ENCODE results near the gene PLEKHJ1.

DNA sequence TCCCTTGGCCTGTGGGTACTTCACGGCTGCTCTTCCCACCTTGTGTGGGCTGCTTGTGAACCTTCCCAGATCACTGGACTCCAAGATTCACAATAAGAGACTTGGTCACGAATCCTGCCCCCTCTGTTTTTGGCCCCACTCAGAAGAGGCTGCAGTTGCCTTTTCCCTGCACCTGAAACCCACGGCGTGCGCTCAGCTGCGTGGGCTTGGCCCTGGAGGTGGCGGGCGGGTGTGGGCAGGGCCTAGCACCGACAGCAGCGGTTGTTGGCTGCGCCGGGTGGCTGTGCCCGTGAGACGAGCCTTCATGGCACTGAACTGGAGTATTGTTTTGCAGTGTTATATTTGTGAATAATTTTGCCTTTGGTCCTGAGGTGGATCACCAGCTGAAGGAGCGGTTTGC, 33.8 kb downstream of the PLEKHJ1 start:
- TF ChIP-seq CTCF (IDR thresholded peaks at IDR 0.05) (no peak), TAF1 (IDR thresholded peaks at IDR 0.05; ENCODE audit: borderline replicate concordance, low read depth, low read length) (no peak), POLR2AphosphoS5 (IDR thresholded peaks at IDR 0.05; ENCODE audit: low read depth, low read length) (no peak), USF2 (IDR thresholded peaks at IDR 0.05; ENCODE audit: borderline replicate concordance, low read depth, low read length) (no peak), SIN3A (IDR thresholded peaks at IDR 0.05; ENCODE audit: borderline replicate concordance, low read depth, low read length) (no peak), RAD21 (IDR thresholded peaks at IDR 0.05; ENCODE audit: low read length) (no peak), RCOR1 (IDR thresholded peaks at IDR 0.05; ENCODE audit: low read length) (no peak), CHD2 (IDR thresholded peaks at IDR 0.05; ENCODE audit: low read length, partially characterized antibody) (no peak)
- TF ChIP-seq, protein P1, sequence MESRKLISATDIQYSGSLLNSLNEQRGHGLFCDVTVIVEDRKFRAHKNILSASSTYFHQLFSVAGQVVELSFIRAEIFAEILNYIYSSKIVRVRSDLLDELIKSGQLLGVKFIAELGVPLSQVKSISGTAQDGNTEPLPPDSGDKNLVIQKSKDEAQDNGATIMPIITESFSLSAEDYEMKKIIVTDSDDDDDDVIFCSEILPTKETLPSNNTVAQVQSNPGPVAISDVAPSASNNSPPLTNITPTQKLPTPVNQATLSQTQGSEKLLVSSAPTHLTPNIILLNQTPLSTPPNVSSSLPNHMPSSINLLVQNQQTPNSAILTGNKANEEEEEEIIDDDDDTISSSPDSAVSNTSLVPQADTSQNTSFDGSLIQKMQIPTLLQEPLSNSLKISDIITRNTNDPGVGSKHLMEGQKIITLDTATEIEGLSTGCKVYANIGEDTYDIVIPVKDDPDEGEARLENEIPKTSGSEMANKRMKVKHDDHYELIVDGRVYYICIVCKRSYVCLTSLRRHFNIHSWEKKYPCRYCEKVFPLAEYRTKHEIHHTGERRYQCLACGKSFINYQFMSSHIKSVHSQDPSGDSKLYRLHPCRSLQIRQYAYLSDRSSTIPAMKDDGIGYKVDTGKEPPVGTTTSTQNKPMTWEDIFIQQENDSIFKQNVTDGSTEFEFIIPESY (IDR thresholded peaks at IDR 0.05; ENCODE audit: borderline replicate concordance, low read depth): no peak
- TF ChIP-seq, protein P2, sequence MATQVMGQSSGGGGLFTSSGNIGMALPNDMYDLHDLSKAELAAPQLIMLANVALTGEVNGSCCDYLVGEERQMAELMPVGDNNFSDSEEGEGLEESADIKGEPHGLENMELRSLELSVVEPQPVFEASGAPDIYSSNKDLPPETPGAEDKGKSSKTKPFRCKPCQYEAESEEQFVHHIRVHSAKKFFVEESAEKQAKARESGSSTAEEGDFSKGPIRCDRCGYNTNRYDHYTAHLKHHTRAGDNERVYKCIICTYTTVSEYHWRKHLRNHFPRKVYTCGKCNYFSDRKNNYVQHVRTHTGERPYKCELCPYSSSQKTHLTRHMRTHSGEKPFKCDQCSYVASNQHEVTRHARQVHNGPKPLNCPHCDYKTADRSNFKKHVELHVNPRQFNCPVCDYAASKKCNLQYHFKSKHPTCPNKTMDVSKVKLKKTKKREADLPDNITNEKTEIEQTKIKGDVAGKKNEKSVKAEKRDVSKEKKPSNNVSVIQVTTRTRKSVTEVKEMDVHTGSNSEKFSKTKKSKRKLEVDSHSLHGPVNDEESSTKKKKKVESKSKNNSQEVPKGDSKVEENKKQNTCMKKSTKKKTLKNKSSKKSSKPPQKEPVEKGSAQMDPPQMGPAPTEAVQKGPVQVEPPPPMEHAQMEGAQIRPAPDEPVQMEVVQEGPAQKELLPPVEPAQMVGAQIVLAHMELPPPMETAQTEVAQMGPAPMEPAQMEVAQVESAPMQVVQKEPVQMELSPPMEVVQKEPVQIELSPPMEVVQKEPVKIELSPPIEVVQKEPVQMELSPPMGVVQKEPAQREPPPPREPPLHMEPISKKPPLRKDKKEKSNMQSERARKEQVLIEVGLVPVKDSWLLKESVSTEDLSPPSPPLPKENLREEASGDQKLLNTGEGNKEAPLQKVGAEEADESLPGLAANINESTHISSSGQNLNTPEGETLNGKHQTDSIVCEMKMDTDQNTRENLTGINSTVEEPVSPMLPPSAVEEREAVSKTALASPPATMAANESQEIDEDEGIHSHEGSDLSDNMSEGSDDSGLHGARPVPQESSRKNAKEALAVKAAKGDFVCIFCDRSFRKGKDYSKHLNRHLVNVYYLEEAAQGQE (IDR thresholded peaks at IDR 0.05; ENCODE audit: low read depth, low read length): no peak
